Amniotic epithelial cell (primary cell): ENCODE data around the gene CCDC15.

Experiments
- DNase-seq: peaks from one replicate; pipeline ENCODE4 v3.0.0-alpha.2; 2010; ENCODE audit warnings: low read depth

The CCDC15 gene, protein sequence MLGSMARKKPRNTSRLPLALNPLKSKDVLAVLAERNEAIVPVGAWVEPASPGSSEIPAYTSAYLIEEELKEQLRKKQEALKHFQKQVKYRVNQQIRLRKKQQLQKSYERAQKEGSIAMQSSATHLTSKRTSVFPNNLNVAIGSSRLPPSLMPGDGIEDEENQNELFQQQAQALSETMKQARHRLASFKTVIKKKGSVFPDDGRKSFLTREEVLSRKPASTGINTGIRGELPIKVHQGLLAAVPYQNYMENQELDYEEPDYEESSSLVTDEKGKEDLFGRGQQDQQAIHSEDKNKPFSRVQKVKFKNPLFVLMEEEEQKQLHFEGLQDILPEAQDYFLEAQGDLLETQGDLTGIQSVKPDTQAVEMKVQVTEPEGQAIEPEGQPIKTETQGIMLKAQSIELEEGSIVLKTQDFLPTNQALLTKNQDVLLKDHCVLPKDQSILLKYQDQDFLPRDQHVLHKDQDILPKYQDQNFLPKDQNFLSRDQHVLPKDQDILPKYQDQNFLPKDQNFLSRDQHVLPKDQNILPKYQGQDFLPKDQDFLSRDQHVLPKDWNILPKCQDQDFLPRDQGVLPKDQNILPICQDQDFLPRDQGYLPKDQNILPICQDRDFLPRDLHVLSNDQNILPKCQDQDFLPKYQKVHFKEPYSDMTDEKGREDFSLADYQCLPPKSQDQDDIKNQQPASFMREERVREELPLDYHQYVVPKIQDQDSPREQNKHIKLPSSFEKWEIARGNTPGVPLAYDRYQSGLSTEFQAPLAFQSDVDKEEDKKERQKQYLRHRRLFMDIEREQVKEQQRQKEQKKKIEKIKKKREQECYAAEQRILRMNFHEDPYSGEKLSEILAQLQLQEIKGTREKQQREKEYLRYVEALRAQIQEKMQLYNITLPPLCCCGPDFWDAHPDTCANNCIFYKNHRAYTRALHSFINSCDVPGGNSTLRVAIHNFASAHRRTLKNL

DNA sequence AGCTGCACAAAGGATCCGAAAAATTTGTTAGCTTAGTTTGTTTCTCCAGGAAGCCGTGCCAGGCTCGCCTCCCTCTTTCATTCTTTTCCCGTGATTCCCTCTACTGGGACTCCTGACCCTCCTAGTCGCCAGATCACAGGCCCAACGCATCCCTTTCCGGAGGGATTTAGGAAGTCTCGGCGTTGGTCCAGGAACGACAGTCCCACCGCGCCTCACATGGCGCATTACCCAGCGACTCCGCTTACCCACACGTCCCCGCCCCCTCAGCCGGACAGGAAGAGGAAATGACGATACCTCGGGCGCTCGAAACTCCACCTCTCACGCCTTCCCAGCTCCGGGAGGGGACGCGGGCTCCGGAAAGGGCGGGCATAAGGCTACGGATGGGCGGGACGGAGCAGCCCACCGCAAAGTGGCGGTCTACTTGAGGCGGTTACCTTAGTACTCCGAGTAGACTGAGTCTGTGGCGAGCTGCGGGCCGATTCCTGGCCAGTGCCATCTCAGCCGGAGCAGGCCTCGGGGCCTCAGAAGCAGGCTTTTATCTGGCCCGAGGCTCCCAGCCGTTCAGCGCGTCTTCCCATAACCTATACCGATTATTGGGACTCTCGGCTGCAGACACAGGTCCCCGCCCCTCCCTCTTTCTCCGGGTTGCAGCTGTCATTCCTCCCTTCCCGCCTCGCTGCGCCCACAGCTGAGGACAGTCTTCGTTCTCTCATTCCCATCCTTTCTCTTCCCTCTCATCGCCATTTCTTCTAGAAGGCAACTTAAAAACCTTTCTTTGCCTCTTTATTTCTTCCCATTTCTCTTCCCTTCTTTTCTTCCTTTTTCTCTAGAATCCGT lies at the start of gene CCDC15:
CCDC15 (plus strand) TSS at position 450 of the 837 bp plus-strand sequence. CDS start 531 bp downstream, outside the sequence.
- peak; percentile 93 for DNase-seq

DNA sequence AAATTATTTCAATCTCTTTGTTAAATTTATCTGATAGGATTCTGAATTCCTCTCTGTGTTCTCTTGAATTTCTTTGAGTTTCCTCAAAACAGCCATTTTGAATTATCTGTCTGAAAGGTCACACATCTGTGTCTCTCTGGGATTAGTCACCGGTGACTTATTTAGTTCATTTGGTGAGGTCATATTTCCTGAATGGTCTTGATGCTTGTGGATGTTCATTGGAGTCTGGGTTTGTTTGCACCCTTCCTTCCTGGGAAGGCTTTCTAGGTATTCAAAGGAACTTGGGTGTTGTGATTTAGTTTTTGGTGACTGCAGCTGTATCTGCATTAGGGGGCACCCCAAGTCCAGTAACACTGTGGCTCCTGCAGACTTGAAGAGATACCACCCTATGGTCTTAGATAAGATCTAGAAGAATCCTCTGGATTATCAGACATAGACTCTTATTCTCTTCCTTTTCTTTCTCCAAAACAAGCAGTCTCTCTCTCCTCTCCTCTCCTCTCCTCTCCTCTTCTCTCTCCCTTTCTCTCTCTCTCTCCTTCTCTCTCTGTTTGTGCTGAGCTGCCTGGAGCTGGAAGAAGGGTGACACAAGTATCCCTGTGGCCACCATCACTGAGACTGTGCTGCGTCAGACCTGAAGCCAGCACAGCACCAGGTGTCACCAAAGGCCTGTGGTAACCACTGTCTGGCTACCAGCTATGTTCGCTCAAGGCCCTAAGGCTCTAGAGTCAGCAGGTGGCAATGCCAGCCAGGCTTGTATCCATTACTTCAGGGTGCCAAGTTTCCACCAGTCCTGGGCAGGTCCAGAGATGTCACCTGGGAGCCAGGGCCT lies 38.2 kb upstream of the CCDC15 start:
- no peak for DNase-seq

DNA sequence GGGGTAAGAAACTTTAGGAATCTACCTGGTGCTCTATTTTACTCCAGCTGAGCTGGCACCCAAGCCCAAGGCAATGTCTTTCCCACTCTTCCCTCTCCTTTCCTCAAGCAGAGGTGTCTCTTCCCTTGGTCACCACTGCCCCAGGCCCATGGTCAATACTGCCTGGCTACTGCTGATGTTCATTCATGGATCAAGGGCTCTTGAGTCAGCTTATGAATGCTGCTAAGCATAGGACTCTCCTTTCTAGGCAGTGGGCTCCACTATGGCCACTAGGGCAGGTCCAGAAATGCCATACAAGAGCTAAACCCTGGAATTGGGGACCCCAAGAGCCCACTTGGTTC lies 37.7 kb upstream of the CCDC15 start:
- DNase-seq = no peak

DNA sequence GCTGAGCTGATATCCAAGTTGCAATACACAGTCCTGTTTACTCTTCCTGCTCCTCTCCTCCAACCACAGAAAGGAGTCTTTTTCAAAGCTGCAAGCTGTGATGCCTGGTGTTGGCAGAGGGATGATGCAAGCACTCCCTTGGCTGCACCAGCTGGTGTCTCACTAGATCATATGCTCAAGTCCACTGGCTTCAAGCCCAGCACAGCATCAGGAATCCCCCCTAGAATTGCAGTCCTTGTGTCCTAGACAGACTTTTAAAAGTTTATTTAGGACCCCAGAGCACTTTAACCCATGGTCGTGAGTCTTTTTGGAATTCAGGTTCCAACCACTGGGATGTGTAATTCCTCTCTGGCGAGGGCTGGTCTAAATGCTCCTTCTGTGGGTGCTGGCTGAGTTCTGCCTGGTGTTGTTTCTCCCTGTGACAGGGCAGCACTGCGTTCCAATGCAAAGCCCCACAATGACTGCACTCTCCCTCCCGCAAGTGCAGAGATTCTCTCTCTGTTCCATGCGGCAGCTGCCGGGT lies 36.8 kb upstream of the CCDC15 start:
- peak; percentile 45 for DNase-seq

DNA sequence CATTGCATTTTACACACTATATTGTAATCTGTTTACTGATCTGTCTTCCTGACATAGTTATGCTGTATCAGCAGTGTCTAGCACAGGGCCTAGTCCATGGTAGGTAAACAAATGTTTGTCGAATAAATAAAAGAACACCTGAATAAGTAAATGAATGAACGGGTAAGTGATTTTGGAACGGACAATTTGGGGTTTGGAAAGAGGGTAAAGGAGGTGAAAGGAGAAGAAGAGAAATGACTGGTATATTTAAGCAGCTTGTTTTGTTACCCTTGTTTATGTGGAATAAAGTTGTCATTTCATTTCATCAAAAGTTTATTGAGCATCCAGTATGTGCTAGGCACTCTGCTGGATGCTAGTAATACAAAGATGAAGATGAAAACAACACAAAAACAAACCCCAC lies 35.1 kb upstream of the CCDC15 start, which contains the start of gene HEPN1:
HEPN1 (plus strand) TSS at position 301 of the 400 bp plus-strand sequence.
- no peak for DNase-seq

DNA sequence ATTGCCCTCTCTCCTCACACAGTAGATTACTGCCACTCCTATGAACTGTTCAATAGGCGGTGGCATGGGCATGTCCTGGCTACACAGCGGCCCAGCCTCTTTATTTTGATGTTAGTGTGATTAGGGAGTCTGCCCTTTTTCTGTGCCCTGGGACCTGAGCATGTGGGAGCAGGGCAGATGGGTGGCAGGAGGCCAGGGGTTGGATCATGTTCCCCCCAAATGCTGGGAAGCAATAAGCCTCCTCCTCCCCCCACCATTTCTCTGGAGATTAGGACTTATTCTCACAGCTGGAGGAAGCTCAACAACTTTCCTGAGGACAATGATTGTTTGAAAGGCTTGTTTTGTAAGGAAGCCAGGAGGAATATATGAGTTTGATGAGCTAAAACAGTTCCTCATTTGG lies 34.1 kb upstream of the CCDC15 start:
- no peak for DNase-seq

DNA sequence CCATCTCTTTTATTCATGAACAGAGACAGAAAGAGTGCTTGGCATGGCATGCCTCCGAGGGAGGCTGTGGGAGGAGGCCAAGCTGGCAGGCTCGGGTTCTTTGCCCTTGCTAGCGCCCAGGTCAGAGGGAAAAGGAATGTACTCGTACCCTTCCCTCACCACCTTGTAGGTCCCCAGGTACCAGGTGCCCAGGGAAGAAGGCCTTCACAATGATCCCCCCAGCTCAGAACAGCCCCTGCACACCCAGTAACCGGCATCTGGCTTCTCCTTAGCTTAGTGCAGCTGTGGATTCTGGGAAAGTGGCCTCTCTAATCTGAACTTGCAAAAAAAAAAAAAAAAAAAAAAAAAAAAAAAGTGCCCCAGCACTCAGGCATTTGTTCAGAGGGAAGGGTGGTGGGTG lies 33.6 kb upstream of the CCDC15 start:
- no peak for DNase-seq

DNA sequence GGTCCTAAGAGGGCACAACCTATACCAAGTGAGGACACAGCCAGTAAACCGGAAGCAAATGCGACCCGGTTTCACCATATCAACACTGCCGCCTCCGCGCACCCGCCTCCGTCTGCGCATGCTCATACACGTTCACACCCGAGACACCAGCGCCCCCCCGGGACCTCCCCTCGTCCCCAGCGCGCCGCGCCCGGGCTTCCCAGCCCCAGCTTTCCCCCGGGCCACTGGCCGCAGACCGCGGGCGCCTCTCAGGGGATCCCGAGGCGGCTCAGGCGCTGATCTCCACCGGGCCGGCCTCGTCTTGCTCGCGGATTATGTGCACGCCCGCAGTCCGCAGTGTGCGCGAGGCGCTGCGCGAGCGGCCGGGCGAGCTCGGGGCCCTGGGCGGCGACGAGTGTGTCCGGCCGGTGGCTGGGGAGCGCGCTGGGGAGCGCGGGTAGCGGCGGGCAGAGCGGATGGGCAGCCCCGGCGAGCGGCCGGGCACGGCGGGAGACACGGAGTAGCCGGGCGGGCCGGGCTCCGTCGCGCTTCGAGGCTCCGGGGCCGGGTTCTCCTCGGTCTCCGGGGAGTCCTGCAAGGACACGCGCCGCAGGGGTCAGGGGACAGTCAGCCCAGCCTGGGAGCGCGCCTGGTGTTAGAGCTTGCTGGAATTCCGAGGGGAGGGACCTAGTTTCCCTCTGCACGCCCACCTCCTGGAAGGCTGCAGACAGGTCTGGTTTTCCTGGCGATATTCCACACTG lies 33.0 kb upstream of the CCDC15 start:
- peak; percentile 59 for DNase-seq

DNA sequence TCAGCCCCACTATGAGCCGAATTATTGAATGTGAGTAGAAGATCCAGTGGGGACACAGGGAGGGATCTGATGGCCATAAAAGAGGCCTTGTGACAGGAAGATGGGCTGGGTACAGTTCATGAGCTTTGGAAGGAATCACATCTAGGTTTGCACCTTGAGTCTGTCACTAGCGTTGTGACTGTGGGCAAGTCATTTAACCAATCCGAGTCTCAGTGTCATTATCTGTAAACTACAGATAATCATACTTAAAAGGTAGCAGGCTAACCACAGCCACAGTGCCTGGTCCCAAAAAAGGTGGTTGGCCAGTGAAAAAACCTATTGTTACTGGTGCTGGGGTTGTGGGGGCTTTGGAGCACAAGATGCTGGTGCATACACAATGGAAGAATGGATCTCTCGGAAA lies 31.2 kb upstream of the CCDC15 start:
- DNase-seq = no peak

DNA sequence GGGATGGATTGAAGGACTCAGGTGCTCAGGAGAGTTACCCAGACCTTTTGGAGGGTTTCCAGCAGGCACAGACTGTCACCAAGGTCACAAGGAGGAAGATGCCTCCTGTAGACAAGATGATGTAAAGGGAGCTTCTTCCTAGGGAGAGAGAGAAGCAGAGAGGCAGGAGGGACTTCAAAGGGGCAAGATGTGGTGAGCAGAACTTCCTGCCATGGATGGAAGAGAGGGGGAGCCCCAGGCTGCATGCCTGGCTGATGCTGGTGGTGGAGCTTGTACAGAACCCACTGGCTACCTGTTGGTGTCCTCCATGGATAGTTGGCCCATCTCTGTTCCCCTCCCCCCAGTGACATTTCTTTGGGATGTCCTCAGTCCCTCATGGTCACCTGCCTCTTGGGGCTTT lies 30.7 kb upstream of the CCDC15 start:
- no peak for DNase-seq

DNA sequence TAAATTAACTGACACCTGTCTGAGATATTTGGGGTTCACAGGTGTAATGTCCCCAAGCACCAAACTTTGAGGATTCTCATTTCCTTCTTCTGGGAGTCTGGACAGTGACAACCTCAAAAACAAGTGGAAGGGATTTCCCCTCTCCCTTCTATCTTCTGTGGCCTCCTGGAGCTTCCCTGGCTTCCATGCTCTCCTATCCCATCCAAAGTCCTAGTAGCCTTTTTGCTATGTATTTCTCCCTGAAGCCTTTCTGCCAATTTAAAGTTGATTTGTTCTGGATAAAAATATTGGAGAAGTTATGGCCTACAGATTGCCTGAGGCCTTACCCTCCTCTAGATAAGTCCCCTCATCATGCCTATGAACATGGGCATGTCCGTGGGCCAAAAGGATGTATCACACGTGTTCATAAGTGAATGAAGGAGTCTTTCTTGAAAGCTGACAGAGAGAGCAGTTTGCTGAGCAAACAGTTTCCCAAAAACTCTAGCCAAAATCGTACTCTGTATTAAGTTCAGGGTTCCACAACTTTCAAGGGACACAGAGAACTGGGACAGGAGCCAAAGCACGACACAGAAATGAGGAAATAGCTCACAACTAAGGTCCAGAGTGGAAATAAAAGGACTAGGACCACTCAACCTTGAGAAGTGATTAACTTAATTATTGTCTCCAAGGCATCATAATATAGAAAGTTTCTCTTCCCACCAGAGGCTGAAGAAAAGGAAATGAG lies 24.9 kb upstream of the CCDC15 start:
- DNase-seq = no peak

DNA sequence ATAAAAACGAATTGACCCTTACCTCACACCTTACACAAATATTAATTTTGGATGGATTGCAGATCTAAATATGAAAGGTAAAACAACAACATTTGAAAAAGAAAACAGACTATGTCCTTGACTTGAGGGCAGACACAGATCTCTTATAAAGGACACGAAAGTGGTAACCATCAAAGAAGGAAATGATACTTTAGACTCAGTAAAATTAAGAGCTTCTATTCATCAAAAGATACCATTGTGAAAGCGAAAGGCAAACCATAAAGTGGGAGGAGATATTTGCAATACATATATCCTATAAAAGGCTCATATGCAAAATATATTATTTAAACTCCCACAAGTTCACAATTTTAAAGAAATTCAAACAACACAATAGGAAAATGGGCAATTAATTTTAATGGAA lies 23.2 kb upstream of the CCDC15 start:
- no peak for DNase-seq

DNA sequence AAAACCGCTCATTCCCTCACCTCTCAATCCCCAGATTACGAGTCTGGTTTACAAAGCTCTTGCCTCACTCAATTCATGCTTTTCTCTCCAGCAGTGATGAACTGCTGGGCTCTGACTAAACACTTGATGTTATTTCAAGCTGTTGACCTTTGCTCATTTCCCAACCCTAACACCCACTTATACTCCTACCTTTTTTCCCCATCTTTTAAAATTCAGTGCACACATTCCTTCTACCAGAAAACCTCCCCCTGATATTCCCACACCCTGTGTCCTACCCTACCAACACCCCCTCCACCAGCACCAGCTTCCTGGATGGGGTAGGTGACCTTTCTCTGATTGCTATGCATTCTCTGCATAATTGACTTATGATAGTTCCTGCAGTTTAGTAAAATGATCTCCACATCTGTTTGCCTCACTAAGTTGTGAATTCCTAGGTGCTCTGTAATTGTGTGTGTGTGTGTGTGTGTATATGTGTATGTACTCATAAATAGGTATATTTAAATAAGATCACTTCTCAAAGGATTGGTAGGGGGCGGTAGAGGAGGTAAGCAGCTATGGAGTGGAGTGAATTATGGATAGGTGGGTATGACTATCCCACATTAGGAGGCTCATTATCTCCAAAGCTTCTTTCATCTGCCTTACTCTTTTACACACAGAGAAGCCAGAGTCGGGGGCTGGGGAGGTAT lies 19.0 kb upstream of the CCDC15 start:
- peak; percentile 89 for DNase-seq

DNA sequence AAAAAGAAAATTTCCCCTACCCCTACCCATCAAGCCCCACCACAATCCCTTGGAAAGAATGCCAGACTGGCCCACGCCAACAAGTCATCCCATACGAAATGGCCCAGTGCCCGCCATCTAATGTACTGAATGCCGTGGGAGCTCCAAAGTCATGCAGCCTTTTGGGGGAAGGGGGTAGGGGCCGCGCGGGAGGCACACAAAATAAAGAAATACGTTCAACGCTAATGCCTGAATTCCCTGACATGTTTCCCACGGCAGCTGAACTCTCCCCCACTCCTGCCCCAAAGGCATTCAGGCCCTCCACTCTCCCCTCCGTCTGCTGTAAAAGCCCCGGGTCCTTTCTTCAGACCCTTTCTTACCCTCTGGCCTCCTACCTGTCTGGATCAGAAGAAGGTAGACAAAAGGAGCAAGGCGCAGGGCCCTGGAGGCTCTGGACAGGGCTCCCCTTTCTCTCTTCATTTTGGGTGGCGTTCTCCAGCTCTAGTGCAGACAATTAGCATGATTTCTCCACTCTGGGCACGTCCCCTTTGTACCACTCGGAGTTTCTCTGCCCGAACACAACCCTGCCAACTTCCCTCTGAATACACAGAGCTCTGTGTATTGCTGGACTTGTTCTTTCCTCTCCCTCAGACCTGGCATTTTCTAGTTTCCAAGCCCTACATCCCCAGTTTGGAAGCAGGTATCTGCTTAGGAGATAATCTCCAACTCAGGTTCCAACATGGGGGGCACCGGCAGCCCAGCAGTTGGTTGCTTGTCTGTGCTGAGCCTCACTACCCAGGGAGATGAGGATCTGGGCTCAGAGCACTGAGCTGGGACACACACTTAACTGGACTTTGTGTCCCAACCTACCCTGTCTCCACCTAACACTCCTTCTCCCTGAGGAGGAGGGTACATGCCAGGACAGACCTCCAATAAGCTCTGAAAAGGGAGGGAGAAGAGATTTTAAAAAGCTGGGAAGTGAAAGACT lies 18.2 kb upstream of the CCDC15 start, which contains the start of gene HEPACAM:
HEPACAM (minus strand) TSS at position 500 of the 967 bp plus-strand sequence; CDS start at position 459, 41 bp downstream.
- no peak for DNase-seq

DNA sequence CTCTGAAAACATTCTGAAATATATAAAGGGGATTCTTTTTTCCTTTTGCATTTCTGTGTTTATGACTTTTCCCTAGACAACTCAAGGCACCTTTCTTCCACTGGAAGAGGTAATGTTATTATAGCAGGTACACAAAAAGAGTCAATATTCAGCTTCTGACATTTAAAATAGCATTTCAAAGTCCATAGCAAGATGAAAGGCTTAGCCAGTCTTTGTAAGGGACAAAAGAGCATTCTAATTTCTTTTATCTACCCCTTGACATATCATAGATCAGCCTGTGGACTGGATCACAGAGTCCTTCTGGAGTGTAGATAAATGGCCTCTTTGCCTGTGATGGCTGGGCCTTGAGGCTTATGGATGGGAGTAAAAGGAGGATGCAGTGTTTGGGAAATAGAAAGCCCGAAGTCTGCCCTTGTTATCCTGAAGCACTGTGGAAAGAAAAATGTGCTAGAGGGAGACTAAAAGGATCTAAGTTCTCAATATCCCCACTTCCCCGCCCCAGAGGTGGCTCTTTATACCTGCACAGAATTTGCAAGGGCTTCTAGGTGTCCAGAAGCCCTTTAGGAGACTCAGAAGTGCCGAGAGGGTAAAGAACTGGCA lies 16.6 kb upstream of the CCDC15 start:
- no peak for DNase-seq

DNA sequence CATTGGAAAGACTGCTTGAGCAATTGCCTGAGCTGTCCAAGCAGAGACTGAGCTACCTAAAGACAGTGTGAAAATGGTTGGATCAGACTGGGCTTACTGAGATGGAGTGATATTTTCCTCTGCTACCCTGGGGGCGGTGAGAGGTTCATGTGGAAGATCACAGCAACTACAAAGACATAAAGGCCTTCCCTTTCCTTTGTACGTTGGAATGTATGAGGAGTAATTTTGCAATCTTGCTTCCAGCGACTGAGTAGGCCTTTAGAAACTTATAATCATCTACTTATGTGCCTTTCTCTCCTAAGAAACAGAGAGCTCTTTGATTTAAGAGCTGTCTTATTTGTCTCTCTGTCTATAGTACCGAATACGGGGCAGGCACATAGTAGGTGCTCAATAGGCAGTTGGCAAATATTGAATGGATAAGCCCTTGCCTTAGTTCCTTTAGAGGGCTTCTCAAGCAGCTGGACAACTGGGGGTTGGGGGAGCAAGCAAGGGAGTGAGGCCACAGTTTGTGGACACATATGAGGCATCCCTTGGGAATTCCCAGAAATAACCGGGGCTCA lies 15.7 kb upstream of the CCDC15 start:
- DNase-seq = peak; percentile 2

DNA sequence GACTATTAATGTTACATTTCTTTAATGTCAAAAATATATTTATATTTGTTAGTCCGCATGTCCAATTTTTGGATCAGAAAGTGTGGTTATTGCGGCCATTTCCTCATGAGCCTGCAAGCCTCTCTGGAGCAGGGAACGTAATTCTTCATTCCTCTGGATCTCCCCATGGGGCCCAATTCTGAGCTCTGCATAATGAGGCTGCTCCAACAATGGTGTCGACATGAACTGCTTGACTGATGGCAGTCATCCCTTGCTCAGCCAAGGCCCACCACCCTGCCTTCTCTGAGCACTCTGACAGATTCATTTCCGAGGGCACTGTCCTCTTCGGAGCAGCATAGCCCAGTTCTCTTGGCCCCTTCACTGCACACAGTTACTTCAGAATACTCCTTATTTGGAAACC lies 15.0 kb upstream of the CCDC15 start:
- DNase-seq = no peak
